H1 (cell line): ENCODE results near the gene DDA1. TPM values are rescaled to one million over a fixed set of nuclear protein-coding genes. Genes with fewer than 3 reads are reported as not detected.

Experiments used
- CTCF ChIA-PET: fragments of 300-600 bp; sonication (Branson Sonifier 250); formaldehyde crosslinking; loops from one replicate; lab custom pipeline; 2021; ENCODE audit not compliant: partially characterized antibody; lab: Charles Lee
- POLR2A ChIA-PET: fragments of 300-600 bp; sonication (Branson Sonifier 250); formaldehyde crosslinking; loops from one replicate; lab custom pipeline; 2021; ENCODE audit warnings: inconsistent platforms; ENCODE audit not compliant: partially characterized antibody; lab: Charles Lee
- DNase-seq, 2 experiments: peaks; one replicate each; pipeline versions ENCODE4 v3.0.0 to v3.0.0-alpha.2; 2010 to 2022; ENCODE audit warnings: low spot score in 2 of 2, low read depth in 1 of 2, mixed read lengths in 1 of 2
- FAIRE-seq: peaks from 2 replicates; lab custom pipeline; 2011; peaks lifted over from hg19 to GRCh38; lab: Jason Lieb, UNC
- H2AFZ ChIP-seq: 2 replicates; pipeline ENCODE4 v1.8.1; 2012; ENCODE audit warnings: low read length, inconsistent platforms
- H2AK5ac ChIP-seq: 2 replicates; pipeline ENCODE4 v1.6.1; 2013; ENCODE audit warnings: low read depth, low read length
- H2BK120ac ChIP-seq: replicated peaks from 2 replicates; pipeline ENCODE3; 2013; ENCODE audit warnings: low read depth, low read length, inconsistent platforms
- H2BK12ac ChIP-seq: 2 replicates; pipeline ENCODE4 v1.6.1; 2013; ENCODE audit warnings: low read depth, low read length
- H2BK15ac ChIP-seq: 2 replicates; pipeline ENCODE4 v1.6.1; 2013; ENCODE audit warnings: low read length
- H2BK20ac ChIP-seq: 2 replicates; pipeline ENCODE4 v1.6.1; 2013; ENCODE audit warnings: low read length
- H2BK5ac ChIP-seq: 2 replicates; pipeline ENCODE4 v1.6.1; 2013; ENCODE audit warnings: low read depth, low read length
- H3K14ac ChIP-seq: 2 replicates; pipeline ENCODE4 v1.6.1; 2013; ENCODE audit warnings: inconsistent platforms; ENCODE audit not compliant: insufficient read length
- H3K18ac ChIP-seq: 2 replicates; pipeline ENCODE4 v1.6.1; 2013; ENCODE audit warnings: low read length; ENCODE audit errors: extremely low read depth
- H3K23ac ChIP-seq: 2 replicates; pipeline ENCODE4 v1.6.1; 2013; ENCODE audit warnings: inconsistent platforms; ENCODE audit not compliant: insufficient read length
- H3K23me2 ChIP-seq: 2 replicates; pipeline ENCODE4 v1.6.1; 2013; ENCODE audit warnings: low read depth, low read length
- H3K27ac ChIP-seq: 2 replicates; pipeline ENCODE4 v1.6.1; 2011; ENCODE audit warnings: low read depth, low read length, inconsistent platforms
- H3K27me3 ChIP-seq, 4 experiments: replicated peaks in 1 of 4; 1 replicate in 1 of 4; 2 replicates in 3 of 4; pipeline versions ENCODE4 v1.6.1 to v1.8.1; 2011 to 2013; ENCODE audit warnings: low read length in 3 of 4, mild to moderate bottlenecking in 3 of 4, inconsistent platforms in 2 of 4, mixed read lengths in 2 of 4, moderate library complexity in 1 of 4; ENCODE audit not compliant: control insufficient read depth in 3 of 4, insufficient read depth in 3 of 4; ENCODE audit errors: extremely low read depth in 1 of 4
- H3K36me3 ChIP-seq, 4 experiments: 2 replicates each; pipeline versions ENCODE4 v1.6.1 to v1.8.1; 2011 to 2013; ENCODE audit warnings: mild to moderate bottlenecking in 4 of 4, low read length in 3 of 4, moderate library complexity in 2 of 4, control low read depth in 1 of 4, inconsistent platforms in 1 of 4; ENCODE audit not compliant: insufficient read depth in 4 of 4, control insufficient read depth in 2 of 4
- H3K4ac ChIP-seq: replicated peaks from 2 replicates; pipeline ENCODE3; 2013; ENCODE audit warnings: low read length, low read depth, mixed read lengths, inconsistent platforms; ENCODE audit not compliant: insufficient read length
- H3K4me1 ChIP-seq, 4 experiments: replicated peaks in 1 of 4; 1 replicate in 1 of 4; 2 replicates in 3 of 4; pipeline versions ENCODE4 v1.6.1 to v1.8.1; 2011 to 2013; ENCODE audit warnings: low read length in 3 of 4, inconsistent platforms in 2 of 4, mixed read lengths in 1 of 4; ENCODE audit not compliant: insufficient read depth in 4 of 4, control insufficient read depth in 3 of 4
- H3K4me2 ChIP-seq, 2 experiments: 2 replicates each; pipeline versions ENCODE4 v1.6.1 to v1.8.1; 2011 to 2013; ENCODE audit warnings: low read depth in 2 of 2, low read length in 2 of 2, control low read depth in 1 of 2, inconsistent platforms in 1 of 2, mild to moderate bottlenecking in 1 of 2; ENCODE audit not compliant: insufficient read depth in 1 of 2
- H3K4me3 ChIP-seq, 4 experiments: fragments of 200-600, 300-600 bp in 1 of 4; sonication (generic), shearing (Covaris generic), sonication (Bioruptor Twin) in 1 of 4; 2 replicates each; pipeline versions ENCODE4 v1.5.1 to v1.8.1; 2011 to 2016; ENCODE audit warnings: low read length in 4 of 4, low read depth in 3 of 4, control low read depth in 2 of 4, inconsistent platforms in 2 of 4, mild to moderate bottlenecking in 2 of 4, mixed read lengths in 1 of 4, moderate library complexity in 1 of 4; ENCODE audit not compliant: insufficient read depth in 2 of 4; ENCODE audit errors: extremely low read depth in 1 of 4
- H3K56ac ChIP-seq: replicated peaks from 2 replicates; pipeline ENCODE3; 2013; ENCODE audit warnings: low read depth, mild to moderate bottlenecking, mixed read lengths, low read length, inconsistent platforms; ENCODE audit not compliant: insufficient read length
- H3K79me1 ChIP-seq: 2 replicates; pipeline ENCODE4 v1.6.1; 2013; ENCODE audit warnings: low read depth, low read length, control low read depth
- H3K79me2 ChIP-seq, 2 experiments: 2 replicates each; pipeline versions ENCODE4 v1.6.1 to v1.8.1; 2012 to 2013; ENCODE audit warnings: low read length in 2 of 2, mild to moderate bottlenecking in 2 of 2, inconsistent platforms in 1 of 2; ENCODE audit not compliant: insufficient read depth in 2 of 2, control insufficient read depth in 1 of 2
- H3K9ac ChIP-seq, 4 experiments: replicated peaks in 1 of 4; 1 replicate in 1 of 4; 2 replicates in 3 of 4; pipeline versions ENCODE4 v1.6.1 to v1.8.1; 2011 to 2013; ENCODE audit warnings: low read depth in 3 of 4, low read length in 3 of 4, control low read depth in 2 of 4, mild to moderate bottlenecking in 2 of 4, moderate library complexity in 2 of 4, inconsistent platforms in 1 of 4; ENCODE audit errors: extremely low read depth in 1 of 4
- H3K9me3 ChIP-seq, 2 experiments: 2 replicates each; pipeline versions ENCODE4 v1.6.1 to v1.8.1; 2012 to 2013; ENCODE audit warnings: mild to moderate bottlenecking in 2 of 2, moderate library complexity in 2 of 2, control low read depth in 1 of 2, inconsistent platforms in 1 of 2, low read depth in 1 of 2, low read length in 1 of 2, mixed read lengths in 1 of 2; ENCODE audit not compliant: insufficient read depth in 2 of 2
- H4K20me1 ChIP-seq, 2 experiments: replicated peaks in 1 of 2; 2 replicates each; pipeline versions ENCODE3 to v1.8.1; 2011 to 2013; ENCODE audit warnings: inconsistent platforms in 2 of 2, low read length in 2 of 2, mild to moderate bottlenecking in 1 of 2; ENCODE audit not compliant: insufficient read depth in 2 of 2, control insufficient read depth in 1 of 2
- H4K5ac ChIP-seq: 2 replicates; pipeline ENCODE4 v1.6.1; 2013; ENCODE audit warnings: low read length, low read depth, mixed read lengths, inconsistent platforms; ENCODE audit not compliant: insufficient read length
- H4K8ac ChIP-seq: 2 replicates; pipeline ENCODE4 v1.8.0; 2013; ENCODE audit warnings: mild to moderate bottlenecking, moderate library complexity, low read length, inconsistent platforms; ENCODE audit not compliant: insufficient read depth; ENCODE audit errors: extremely low read depth
- H4K91ac ChIP-seq: replicated peaks from 2 replicates; pipeline ENCODE3; 2013; ENCODE audit warnings: low read length, mixed read lengths, inconsistent platforms; ENCODE audit not compliant: insufficient read length
- ATF3 ChIP-seq: IDR thresholded peaks from 2 replicates; pipeline ENCODE4 v1.6.1; 2011; ENCODE audit warnings: low read depth, mild to moderate bottlenecking, low read length; ENCODE audit not compliant: insufficient read depth
- CBX5 ChIP-seq: fragments of 300-800, 300-1000 bp; sonication (generic); IDR thresholded peaks from 2 replicates; pipeline ENCODE4 v1.7.1; 2016; ENCODE audit warnings: antibody characterized with exemption, low read length, low read depth
- CHD1 ChIP-seq: IDR thresholded peaks from 2 replicates; pipeline ENCODE4 v1.6.1; 2012; ENCODE audit warnings: low read depth, low read length, improper control_type of control experiment
- EZH2 ChIP-seq: fragments of 200-600 bp; sonication (generic); IDR thresholded peaks from 2 replicates; pipeline ENCODE4 v1.7.1; 2012; ENCODE audit warnings: low read depth, mild to moderate bottlenecking, moderate library complexity, low read length, inconsistent platforms; ENCODE audit not compliant: severe bottlenecking
- GTF2F1 ChIP-seq: IDR thresholded peaks from 2 replicates; pipeline ENCODE4 v1.6.1; 2012; ENCODE audit warnings: low read depth, low read length, improper control_type of control experiment, borderline replicate concordance
- SIRT6 ChIP-seq: IDR thresholded peaks from one replicate; pipeline ENCODE4 v1.7.1; 2012; ENCODE audit warnings: low read length, inconsistent platforms
- SP2 ChIP-seq: IDR thresholded peaks from 2 replicates; pipeline ENCODE4 v1.6.1; 2012; ENCODE audit warnings: mild to moderate bottlenecking, low read length, inconsistent platforms
- TAF1 ChIP-seq: IDR thresholded peaks from 2 replicates; pipeline ENCODE4 v1.6.1; 2011; ENCODE audit warnings: mild to moderate bottlenecking, low read depth, low read length
- TEAD4 ChIP-seq: IDR thresholded peaks from 2 replicates; pipeline ENCODE4 v1.6.1; 2012; ENCODE audit warnings: low read depth, low read length, inconsistent platforms, mixed read lengths
- WGBS, 2 experiments: shearing (Covaris generic) in 1 of 2; methylation state at CpG; one replicate each; pipeline versions ENCODE4 v1.1.6 to v1.1.7; 2013 to 2015; ENCODE audit warnings: low lambda C conversion rate in 2 of 2, mixed read lengths in 2 of 2, inconsistent platforms in 1 of 2, low coverage in 1 of 2, missing lambda C conversion rate in 1 of 2; ENCODE audit not compliant: insufficient replicate concordance in 2 of 2, insufficient coverage in 1 of 2, insufficient read length in 1 of 2; ENCODE audit errors: extremely low coverage in 1 of 2, missing lambda C conversion rate in 1 of 2; 5-methylcytosine and 5-hydroxymethylcytosine counted together
- polyA plus RNA-seq, 7 experiments: library from polyadenylated mRNA; depleted of rRNA in 3 of 7; stranded (reverse) in 5 of 7; unstranded in 2 of 7; fragments of >200 nt in 5 of 7; fragments of 200-250 nt in 2 of 7; gene quantifications; 1 replicate in 5 of 7; 2 replicates in 1 of 7; 4 replicates in 1 of 7; pipeline versions ENCODE4 v1.2.1 to v1.2.3, GENCODE V29; 2011 to 2013; ENCODE audit warnings: missing spikeins in 2 of 7, mixed read lengths in 2 of 7
- total RNA-seq: library from RNA; stranded (reverse); fragmentation: NEBNext Ultra II Directional; extraction: Animal tissue kit (Norgen Biotek cat#: 25700); gene quantifications from 2 replicates; pipeline ENCODE4 v1.2.1, GENCODE V29; 2021
- TF ChIP-seq, protein P1 (sequence below): IDR thresholded peaks from 2 replicates; pipeline ENCODE4 v1.6.1; 2011; ENCODE audit warnings: low read length, improper control_type of control experiment

The DDA1 gene
- total and polyA plus RNA-seq, 2 of the 8 experiments (the other 6 are each of a cell fraction or from before 2014, with no cell fraction given) = 29.2 to 34.5 TPM

- Histone ChIP-seq H3K79me2 (no peaks in the 10 kb centered on the region), H3K4me1 (no peaks in the 10 kb centered on the region), H3K4me3 (no peak overlapping the region), H3K9me3 (no peaks in the 10 kb centered on the region), H3K27ac (no peak overlapping the region), H2BK15ac (no peak overlapping the region), H4K91ac (no peak overlapping the region), H3K27me3 (no peaks in the 10 kb centered on the region), H3K4me2 (no peak overlapping the region), H4K8ac (no peak overlapping the region), H3K18ac (peak overlapping the region; percentile 60; the same call in 1 of the 2 replicates), H3K4ac (no peak overlapping the region), H3K23me2 (no peaks in the 10 kb centered on the region), H4K5ac (no peak overlapping the region), H3K14ac (no peak overlapping the region), H3K36me3 (no peaks in the 10 kb centered on the region), H2AFZ (peak overlapping the region; percentile 12; the same call in 1 of the 2 replicates), H4K20me1 (no peaks in the 10 kb centered on the region), H2BK20ac (0 out of 2 replicates have a peak overlapping the region, but pooled peaks have one; percentile 72), H2BK120ac (no peak overlapping the region), H3K79me1 (no peaks in the 10 kb centered on the region), H3K23ac (no peak overlapping the region), H2AK5ac (no peak overlapping the region), H2BK12ac (no peak overlapping the region), H3K9ac (no peak overlapping the region), H2BK5ac (no peak overlapping the region), H3K56ac (no peak overlapping the region)
- POLR2A ChIA-PET = no interaction called here
- CTCF ChIA-PET = interaction anchor here (0.7 kb wide), 1 partner anchor 593 kb away, joined by 3 read pairs; no protein-coding TSS in a partner anchor
- FAIRE-seq = no peak
- no peak for DNase-seq
- WGBS, 2 experiments = 79% methylated on average over 8 of the region's 8 CpGs; no CpG with 5 or more reads in 1 of the 2 experiments
- TF ChIP-seq TAF1 (no peak), TEAD4 (no peak), EZH2 (no peak), CBX5 (no peak), CHD1 (no peak), GTF2F1 (no peak), SP2 (no peak), SIRT6 (no peak), ATF3 (no peak)
- TF ChIP-seq, protein P1, sequence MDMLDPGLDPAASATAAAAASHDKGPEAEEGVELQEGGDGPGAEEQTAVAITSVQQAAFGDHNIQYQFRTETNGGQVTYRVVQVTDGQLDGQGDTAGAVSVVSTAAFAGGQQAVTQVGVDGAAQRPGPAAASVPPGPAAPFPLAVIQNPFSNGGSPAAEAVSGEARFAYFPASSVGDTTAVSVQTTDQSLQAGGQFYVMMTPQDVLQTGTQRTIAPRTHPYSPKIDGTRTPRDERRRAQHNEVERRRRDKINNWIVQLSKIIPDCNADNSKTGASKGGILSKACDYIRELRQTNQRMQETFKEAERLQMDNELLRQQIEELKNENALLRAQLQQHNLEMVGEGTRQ = no peak
Observed at GRCh38 chr19:17370026-17370587, 60.7 kb downstream of the DDA1 start.
